SK-N-MC (cell line): ENCODE data around the gene ANKRD11.

ENCODE experiments used
- EZH2 ChIP-seq: fragments of 200-600 bp; sonication (generic); IDR thresholded peaks from one replicate; pipeline ENCODE4 v1.6.1; 2017; ENCODE audit warnings: antibody characterized with exemption
- POLR2AphosphoS5 ChIP-seq: IDR thresholded peaks from 2 replicates; pipeline ENCODE4 v1.6.1; 2012; ENCODE audit warnings: mild to moderate bottlenecking, low read depth, low read length, borderline replicate concordance

GRCh38 chr16:89289428-89290395, 200.6 kb downstream of the ANKRD11 start:
- TF ChIP-seq POLR2AphosphoS5 (no peak), EZH2 (no peak)
